NK-92 treated with Interleukin-12 subunit alpha and Interleukin-12 subunit beta, amount 100 ng/mL, for 24 hours (cell line): ENCODE results near the gene SRSF7.
A peak's percentile ranks its signal among the peaks of the same experiment; 100 is the strongest.
"Not testable (repeated sequence)": the region's sequence is repeated elsewhere in the genome, so short reads cannot be mapped to it uniquely, and the experiment has no call there.

Experiments
- DNase-seq: peaks from one replicate; lab custom pipeline; 2025; lab: John Stamatoyannopoulos, UW

The SRSF7 gene

DNA sequence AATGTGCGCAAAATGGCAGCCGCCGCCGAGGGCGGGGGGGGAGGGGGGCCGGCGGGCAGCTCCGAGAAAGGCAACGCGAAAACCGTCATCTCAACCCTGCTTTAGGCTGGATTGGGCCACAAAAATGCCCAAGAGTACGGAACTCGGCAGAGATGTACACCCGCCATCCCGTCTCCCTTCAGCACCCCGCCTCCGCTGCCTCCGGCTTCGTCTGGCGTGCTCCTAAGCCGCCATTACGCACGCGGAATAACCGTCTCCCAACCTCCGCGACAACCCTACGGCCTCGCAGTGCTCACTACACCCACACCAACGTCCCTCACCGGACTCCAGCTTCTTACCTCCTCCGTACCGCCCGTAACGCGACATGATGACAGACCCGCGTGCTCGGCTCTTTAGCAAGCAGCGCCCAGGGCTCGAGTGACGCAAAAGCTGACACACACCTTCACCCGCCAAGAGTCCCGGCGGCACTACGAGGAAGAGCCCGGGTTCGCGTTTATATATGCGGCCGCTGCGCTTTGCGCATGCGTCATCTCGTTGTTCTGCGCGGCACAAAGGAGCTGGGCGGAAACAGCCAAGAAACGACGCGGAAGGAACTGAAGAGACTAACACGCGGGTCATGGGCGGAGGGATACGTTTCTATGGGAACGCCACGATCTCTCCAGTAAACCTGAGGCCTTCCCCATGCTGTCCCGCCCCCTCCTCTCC is at the start of gene SRSF7:
Gene SRSF7, minus strand, starts transcription at position 471 of the 705 bp plus-strand sequence. Its CDS starts 105 bp downstream, at position 366.
- peak; percentile 85 for DNase-seq

DNA sequence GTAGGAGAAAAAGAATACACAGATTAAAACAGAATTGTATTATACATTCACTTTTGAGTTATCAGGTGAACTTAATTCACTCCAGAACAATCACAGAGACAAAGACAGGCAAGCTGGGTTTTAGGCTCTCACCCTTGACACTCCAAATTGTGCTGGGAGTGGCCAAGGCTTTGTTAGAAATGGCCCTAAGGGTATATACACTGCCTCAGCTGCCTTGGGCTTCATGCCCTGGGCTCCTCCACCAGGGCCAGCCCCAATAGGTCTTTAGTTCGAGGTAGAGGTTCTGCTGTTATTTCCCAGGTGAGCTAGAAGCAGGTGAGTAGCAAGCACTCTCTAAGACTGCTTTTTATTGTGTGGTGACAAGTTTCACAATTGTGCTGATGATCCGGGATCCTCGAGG is 46.8 kb upstream of the SRSF7 start:
- no peak for DNase-seq

DNA sequence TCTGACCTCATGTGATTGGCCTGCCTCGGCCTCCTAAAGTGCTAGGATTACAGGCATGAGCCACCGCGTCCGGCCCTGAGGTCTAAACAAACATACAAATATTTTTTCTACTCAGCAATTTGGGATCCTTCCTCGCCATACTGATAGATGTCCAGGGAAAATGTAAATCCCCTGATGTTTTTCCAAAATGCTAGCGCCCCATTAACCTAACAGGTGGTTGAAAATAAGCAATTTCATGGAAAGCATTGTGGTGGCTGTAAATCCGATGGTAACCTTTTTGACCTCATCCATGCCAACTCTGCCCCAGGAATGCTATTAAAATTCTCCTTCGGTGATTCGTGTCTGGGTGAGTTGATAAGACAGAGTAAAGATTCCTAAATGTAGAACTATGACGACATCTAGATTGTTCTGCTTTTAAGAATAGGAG is 46.1 kb upstream of the SRSF7 start:
- no peak for DNase-seq

DNA sequence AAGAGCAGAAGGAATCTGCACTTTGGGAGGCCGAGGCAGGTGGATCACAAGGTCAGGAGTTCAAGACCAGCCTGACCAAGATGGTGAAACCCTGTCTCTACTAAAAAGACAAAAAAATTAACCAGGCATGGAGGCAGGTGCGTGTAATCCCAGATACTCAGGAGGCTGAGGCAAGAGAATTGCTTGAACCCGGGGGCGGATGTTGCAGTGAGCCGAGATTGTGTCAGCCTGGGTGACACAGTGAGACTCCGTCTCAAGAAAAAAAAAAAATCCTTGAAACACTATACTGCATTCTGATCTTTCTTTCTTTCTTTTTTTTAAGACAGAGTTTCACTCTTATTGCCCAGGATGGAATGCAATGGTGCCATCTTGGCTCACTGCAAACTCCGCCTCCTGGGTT is 43.9 kb upstream of the SRSF7 start:
- not testable (repeated sequence) for DNase-seq

DNA sequence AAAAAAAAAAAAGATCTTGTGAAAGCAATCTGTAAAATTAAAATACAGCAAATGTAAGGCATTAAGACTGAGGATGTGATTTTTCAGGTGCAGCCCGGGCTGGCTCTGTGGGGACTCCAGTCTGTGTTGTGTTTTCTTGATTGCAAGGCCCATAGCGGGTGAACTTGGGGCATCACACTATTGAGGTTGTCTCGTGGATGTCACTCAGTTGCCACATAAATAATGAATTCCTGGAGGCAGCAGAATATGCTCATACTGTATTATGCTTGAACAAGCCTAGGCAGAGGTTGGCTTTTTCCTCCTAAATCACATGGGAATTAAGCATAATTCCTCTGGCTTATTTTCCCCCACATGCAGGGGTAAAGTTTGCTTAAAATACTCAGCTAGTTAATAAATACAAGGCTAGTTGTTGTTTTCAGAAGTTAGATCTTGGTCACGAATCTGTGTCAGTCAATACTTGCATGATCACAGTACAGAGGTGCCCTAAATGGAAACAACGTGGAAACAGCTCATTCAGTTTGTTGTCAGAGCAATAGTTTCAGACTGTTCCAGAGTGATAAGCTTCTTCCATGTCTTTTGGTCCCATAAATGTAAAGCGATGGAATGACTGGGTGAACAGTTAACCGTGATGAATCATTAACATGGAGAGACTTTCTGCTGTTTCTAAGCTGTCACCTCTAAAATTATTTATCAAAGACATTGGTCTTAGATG is 43.2 kb upstream of the SRSF7 start:
- no peak for DNase-seq

DNA sequence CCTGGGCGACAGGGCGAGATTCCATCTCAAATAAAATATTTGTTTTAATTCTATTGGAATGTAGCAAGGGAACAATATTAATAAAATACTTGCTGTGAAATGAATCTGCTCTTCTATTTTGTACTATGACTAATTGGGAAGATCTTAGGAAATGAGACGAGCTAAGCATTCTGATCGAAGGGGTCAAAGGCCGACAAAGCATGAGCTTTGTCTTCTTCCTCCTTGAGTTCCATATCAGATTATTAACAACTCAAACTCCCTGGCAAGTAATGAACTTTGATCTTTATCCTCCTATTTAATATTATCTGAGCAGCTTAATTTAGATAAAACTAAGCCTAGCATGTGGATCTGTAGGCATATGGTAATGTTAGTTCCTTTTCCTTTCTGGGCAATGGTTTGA is 42.4 kb upstream of the SRSF7 start:
- DNase-seq = no peak

DNA sequence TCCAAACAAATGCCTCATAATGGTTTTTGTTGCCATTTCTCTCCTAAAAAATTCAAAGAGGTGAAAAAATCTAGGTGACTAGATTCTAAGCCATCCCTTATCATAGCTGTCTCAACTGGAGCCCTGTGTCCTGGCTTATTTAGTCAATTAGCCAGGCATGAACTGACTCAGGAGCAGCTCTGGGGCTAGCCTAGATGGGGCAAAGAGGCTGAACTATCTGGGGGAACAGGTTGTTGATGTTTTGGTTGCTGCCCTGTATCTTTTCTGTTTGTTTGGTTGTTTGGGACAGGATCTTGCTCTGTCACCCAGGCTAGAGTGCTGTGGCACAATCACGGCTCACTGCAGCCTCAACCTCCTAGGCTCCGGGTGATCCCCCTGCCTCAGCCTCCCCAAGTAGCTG is 41.6 kb upstream of the SRSF7 start:
- DNase-seq = no peak

DNA sequence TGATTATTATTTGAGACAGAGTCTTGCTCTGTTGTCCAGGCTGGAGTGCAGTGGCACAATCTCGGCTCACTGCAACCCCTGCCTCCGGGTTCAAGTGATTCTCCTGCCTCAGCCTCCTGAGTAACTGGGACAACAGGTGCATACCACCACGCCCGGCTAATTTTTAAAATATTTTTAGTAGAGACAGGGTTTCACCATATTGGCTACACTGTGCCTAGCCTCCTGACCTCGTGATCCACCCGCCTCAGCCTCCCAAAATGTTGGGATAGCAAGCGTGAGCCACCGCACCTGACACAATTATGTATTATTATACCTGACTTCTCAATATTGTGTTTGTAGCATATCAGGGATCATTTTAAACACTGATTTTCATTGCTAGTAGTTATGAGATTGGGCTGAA is 41.2 kb upstream of the SRSF7 start:
- not testable (repeated sequence) for DNase-seq

DNA sequence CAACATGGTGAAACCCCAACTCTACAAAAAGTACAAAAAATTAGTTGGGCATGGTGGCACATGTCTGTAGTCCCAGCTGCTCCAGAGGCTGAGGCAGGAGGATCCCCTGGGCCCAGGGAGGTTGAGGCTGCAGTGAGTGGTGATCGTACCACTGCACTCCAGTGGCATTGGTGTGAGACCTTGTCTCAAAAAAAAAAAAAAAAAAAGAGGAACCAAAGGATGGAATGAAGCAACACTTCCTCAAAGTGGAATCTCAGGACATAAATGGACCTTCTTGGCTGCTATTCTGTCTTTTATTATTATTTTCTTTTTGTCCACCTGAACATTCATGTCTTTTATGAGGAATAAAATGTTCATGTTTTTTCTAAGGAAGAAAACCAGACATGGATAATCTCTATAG is 40.6 kb upstream of the SRSF7 start:
- no peak for DNase-seq

DNA sequence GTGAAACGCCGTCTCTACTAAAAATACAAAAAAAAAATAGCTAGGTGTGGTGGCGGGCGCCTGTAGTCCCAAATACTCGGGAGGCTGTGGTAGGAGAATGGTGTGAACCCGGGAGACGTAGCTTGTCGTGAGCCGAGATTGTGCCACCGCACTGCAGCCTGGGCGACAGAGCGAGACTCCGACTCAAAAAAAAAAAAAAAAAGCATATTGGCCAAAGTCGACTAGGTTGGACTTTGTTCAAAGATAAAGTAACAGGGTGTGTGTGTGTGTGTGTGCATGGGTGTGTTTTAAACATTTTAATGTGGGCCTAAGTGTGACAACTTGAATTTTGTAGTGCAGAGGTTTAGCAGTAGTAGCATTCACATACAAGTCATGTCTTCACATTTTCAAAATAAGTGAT is 38.5 kb upstream of the SRSF7 start:
- DNase-seq = no peak

DNA sequence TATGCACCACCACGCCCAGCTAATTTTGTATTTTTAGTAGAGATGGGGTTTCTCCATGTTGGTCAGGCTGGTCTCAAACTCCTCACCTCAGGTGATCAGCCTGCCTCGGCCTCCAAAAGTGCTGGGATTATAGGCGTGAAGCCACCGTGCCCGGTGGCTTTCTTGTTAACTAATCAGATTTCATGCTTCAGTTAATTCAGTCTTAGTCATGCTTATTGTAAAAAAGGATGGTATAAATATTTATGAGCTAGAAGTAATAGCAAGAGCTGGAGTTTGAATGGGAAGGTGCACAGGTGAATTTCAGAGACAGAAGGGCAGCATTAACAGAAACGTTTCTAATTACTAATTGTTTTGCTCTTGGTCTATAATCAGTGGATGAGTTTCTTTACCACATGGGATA is 37.1 kb upstream of the SRSF7 start:
- no peak for DNase-seq

DNA sequence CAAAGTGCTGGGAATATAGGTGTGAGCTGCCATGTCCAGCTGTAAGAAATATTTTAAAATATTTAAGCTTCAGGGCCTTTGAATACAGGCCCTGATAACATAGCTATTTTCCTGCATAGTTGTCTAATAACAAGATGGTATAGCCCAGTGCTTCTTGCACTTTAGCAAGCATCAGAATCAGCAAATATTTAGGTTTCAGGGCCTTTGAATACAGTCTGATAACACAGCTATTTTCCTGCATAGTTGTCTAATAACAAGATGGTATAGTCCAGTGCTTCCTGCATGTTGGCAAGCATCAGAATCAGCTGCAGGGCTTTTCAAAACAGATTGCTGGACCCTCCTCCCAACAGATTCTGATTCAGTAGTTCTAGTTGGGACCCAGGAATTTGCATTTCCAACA is 32.4 kb upstream of the SRSF7 start:
- no peak for DNase-seq

DNA sequence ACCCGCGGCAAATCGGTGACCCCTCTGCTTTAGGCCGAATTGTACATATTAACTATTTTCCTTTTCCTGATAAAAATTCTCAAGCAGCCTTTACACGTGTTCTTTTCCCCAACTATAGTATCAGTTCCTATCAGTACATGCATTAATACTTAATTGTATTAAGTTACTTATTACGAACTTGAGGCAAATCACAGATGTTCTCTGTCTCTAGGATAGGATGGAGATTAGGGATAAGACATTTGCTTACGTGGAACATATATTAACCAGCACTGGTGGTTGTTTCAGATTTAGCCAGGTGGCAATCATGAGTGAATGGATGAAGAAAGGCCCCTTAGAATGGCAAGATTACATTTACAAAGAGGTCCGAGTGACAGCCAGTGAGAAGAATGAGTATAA is 27.5 kb upstream of the SRSF7 start:
- no peak for DNase-seq

DNA sequence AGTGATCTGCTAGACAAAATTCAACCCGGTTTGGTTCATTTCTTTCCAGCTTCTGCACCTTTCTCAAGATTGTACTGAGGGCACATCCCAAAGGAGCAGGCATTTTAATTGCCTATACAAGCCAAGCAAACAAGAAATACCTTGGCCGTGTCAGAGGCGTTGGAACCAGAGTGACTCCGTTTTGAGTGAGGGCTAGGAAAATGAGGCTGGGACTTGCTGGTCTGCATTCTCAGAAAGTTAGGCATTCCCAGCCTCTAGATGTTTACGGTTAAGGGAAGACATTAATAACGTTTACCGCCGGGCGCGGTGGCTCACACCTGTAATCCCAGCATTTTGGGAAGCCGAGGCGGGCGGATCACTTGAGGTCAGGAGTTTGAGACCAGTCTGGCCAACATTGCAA is 25.4 kb upstream of the SRSF7 start:
- no peak for DNase-seq

DNA sequence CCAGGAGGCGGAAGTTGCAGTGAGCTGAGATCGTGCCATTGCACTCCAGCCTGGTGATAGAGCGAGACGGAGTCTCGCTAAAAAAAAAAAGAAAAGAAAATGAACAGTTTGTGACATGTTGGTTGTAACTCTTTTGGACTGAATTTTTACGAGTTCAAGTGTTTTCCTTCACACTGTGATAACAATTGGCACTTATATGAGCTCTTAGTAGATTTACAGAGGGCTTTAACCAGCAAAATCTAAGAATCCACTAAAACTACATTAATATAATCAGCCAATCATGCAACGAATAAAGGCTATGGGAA is 24.7 kb upstream of the SRSF7 start:
- no peak for DNase-seq

DNA sequence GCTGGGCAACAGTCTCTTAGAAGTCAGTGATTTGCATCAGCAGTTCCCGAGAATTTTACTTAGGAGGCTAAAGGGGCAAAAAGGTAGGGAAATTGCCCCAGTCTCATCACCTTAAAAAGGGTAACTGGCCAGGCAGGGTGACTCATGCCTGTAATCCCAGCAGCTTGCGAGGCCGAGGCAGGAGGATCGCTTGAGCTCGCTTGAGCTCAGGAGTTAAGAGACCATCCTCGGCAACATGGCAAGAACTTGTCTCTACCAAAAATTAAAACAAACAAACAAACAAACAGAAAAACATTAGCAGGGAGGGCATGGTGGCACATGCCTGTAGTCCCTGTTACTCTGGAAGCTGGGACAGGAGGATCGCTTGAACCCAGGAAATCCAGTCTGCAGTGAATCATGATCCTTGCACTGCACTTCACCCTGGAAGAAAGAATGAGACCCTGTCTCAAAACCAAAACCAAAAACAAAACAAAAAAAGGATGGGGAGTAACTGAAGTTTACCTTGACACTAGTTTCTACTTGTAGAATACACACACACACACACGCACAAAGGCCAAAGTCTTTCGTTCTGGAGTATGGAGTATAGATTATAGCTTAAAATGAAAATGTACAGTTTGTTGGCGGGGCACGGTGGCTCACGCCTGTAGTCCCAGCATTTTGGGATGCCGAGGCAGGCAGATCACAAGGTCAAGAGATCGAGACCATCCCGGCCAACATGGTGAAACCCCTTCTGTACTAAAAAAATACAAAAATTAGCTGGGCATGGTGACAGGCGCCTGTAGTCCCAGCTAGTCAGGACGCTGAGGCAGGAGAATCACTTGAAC is 24.1 kb upstream of the SRSF7 start:
- no peak for DNase-seq

DNA sequence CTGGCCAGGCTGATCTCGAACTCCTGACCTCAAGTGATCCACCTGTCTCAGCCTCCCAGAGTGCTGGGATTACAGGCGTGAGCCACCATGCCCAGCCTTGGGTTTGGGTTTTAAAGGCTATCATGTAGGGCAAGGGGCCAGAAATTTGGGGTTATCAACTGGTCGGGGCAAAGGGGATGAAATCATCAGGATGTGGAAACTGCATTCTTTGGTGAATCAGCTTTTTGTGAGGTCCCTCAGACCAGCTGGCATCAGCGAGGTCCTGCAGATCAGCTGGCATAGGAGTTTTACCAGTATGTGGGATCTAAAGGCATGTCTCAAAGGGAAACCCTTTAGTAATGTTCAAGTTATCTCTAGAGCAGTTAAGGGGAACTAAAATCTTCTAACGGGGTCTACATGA is 20.5 kb upstream of the SRSF7 start:
- no peak for DNase-seq

DNA sequence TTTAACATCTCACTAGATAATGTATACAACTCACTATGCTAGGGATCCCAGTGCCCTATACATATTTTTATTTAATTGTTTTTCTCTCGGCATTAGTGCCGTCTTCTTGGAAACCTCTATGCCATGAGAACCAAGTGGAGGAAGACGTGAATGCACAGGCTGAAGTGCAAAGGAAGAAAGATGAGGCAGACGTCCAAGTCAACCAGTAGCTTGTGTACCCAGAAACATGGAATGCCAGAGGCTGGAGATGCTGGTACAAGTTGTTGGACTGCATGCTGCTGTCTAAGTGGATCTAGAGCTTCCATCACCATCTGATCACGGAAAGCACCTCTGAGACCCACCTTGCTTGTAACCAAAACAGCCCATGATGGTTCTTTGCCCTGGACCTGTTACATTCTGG is 14.4 kb upstream of the SRSF7 start:
- DNase-seq = no peak

DNA sequence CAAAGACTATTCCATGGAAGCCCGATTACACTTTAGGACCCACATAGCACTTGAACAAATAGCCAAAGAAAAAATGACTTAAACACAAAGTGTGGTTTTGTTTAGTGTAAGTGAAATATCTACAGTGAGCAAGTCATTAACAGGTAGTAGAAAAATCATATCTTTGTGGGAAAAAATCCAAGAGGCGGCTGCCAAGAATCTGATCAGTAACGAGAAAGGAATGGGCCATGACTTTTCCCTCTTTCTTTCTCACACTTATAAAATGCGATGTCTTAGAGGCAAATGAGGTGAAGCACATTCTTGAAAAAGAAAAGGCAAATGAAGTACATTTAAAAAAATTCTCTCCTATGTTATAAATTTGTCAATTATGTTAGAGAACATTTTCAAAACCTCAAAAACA is 14.0 kb upstream of the SRSF7 start:
- DNase-seq = no peak

DNA sequence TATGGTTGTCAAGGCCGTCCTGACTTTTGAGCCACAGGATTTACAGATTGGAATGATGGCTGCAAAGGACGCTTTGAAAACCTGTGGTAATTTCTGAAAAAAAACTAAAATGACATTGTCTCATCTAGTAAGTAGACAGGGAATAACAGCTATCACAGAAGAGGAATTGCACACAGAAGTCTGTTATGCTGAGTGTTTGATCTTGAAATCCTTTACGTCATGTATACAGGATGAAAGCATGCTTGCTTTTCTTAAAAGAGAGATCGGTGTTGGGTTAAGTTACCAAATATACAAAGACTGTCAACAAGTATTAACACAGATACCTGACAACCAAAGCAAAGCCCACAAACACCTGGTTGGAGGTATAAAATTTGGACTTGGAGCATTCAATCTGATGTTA is 12.6 kb upstream of the SRSF7 start:
- DNase-seq = no peak

DNA sequence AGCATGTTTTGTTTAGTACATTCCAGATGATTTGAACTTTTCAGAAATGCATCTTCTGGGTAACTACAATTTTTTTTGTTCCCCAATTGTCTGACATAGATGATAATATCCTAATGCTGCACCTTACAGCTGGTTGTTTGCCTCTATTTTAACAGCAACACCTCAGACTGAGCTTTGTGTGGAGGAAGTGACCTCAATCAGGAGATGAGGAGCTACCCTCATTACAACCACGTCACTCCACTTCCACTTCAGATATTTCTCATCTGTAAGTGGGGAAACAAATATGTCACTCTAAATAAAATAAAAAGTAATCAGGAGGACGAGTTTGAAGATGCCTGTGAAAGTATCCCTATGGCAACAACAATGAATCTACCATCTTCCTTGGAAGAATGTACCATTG is 12.1 kb upstream of the SRSF7 start:
- no peak for DNase-seq

DNA sequence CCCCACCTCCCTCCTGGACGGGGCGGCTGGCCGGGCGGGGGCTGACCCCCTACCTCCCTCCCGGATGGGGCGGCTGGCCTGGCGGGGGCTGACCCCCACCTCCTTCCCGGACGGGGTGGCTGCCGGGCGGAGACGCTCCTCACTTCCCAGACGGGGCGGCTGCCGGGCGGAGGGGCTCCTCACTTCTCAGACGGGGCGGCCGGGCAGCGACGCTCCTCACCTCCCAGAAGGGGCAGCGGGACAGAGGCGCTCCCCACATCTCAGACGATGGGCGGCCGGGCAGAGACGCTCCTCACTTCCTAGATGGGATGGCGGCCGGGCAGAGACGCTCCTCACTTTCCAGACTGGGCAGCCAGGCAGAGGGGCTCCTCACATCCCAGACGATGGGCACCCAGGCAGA is 4.7 kb upstream of the SRSF7 start:
- DNase-seq = not testable (repeated sequence)

DNA sequence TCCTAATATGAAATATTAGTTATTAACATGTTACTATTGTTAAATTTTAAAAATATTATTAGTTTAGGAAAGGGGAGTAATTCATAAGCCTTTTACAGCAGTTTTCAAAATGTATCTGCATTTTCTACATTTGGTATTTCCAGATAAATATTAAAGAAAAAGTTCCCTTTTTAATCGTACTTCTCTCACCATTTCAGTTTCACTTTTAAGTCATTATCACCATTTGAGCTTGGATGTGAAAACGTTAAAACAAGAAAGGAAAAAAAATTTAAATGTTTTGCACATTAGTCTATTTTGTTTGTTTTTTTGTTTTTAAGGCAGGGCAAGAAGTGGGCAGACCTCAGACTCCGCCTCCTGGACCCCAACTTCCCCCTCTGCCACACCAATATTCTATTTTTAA is 3.3 kb upstream of the SRSF7 start:
- no peak for DNase-seq
